H9 (cell line): ENCODE measurements around the gene NT5DC3. TPM values are rescaled to one million over a fixed set of nuclear protein-coding genes. Genes with fewer than 3 reads are reported as not detected.

Source experiments
- DNase-seq: peaks from one replicate; pipeline ENCODE4 v3.0.0-alpha.2; 2017
- H2AFZ ChIP-seq: one replicate; pipeline ENCODE4 v1.6.1; 2013; ENCODE audit warnings: mild to moderate bottlenecking, low read length, control low read depth, moderate library complexity
- H2AK5ac ChIP-seq: 2 replicates; pipeline ENCODE4 v1.6.1; 2013; ENCODE audit warnings: low read length, control low read depth, mixed read lengths; ENCODE audit not compliant: insufficient read length
- H2BK120ac ChIP-seq: one replicate; pipeline ENCODE4 v1.6.1; 2013; ENCODE audit warnings: low read depth, mild to moderate bottlenecking, low read length, control low read depth, inconsistent platforms; ENCODE audit not compliant: poor library complexity, severe bottlenecking
- H2BK12ac ChIP-seq: 2 replicates; pipeline ENCODE4 v1.6.1; 2013; ENCODE audit warnings: low read length, control low read depth, mixed read lengths, low read depth; ENCODE audit not compliant: insufficient read length
- H2BK15ac ChIP-seq: 2 replicates; pipeline ENCODE4 v1.6.1; 2013; ENCODE audit warnings: low read depth, low read length, control low read depth
- H2BK20ac ChIP-seq: one replicate; pipeline ENCODE4 v1.6.1; 2013; ENCODE audit warnings: low read depth, mild to moderate bottlenecking, low read length, control low read depth, inconsistent platforms; ENCODE audit not compliant: poor library complexity, severe bottlenecking
- H2BK5ac ChIP-seq: 2 replicates; pipeline ENCODE4 v1.6.1; 2013; ENCODE audit warnings: low read length, control low read depth, mixed read lengths; ENCODE audit not compliant: insufficient read length
- H3K14ac ChIP-seq: 2 replicates; pipeline ENCODE4 v1.6.1; 2013; ENCODE audit warnings: low read length, control low read depth; ENCODE audit not compliant: insufficient read depth
- H3K18ac ChIP-seq: 2 replicates; pipeline ENCODE4 v1.6.1; 2013; ENCODE audit warnings: low read depth, mild to moderate bottlenecking, mixed read lengths, low read length, control low read depth; ENCODE audit not compliant: insufficient read length
- H3K23ac ChIP-seq: 2 replicates; pipeline ENCODE4 v1.6.1; 2013; ENCODE audit warnings: low read length, control low read depth, mixed read lengths, low read depth; ENCODE audit not compliant: insufficient read length
- H3K23me2 ChIP-seq: 2 replicates; pipeline ENCODE4 v1.6.1; 2013; ENCODE audit warnings: low read depth, mild to moderate bottlenecking, mixed read lengths, low read length, control low read depth; ENCODE audit not compliant: insufficient read length, poor library complexity, severe bottlenecking
- H3K27ac ChIP-seq: 2 replicates; pipeline ENCODE4 v1.5.1; 2013; ENCODE audit warnings: low read length, control low read depth, mixed read lengths, low read depth; ENCODE audit not compliant: insufficient read length
- H3K27me3 ChIP-seq: 2 replicates; pipeline ENCODE4 v1.6.1; 2013; ENCODE audit warnings: low read length, control low read depth, inconsistent platforms; ENCODE audit not compliant: insufficient read depth
- H3K4ac ChIP-seq: 2 replicates; pipeline ENCODE4 v1.6.1; 2013; ENCODE audit warnings: low read depth, mild to moderate bottlenecking, control low read depth, inconsistent platforms, low read length, moderate library complexity
- H3K4me1 ChIP-seq: 2 replicates; pipeline ENCODE4 v1.6.1; 2013; ENCODE audit warnings: low read length, control low read depth, inconsistent platforms; ENCODE audit not compliant: insufficient read depth
- H3K4me2 ChIP-seq: 2 replicates; pipeline ENCODE4 v1.6.1; 2013; ENCODE audit warnings: low read length, control low read depth, mixed read lengths; ENCODE audit not compliant: insufficient read length, insufficient read depth
- H3K56ac ChIP-seq: 2 replicates; pipeline ENCODE4 v1.6.1; 2013; ENCODE audit warnings: low read depth, mild to moderate bottlenecking, mixed read lengths, low read length, control low read depth; ENCODE audit not compliant: insufficient read length
- H3K79me1 ChIP-seq: 2 replicates; pipeline ENCODE4 v1.6.1; 2013; ENCODE audit warnings: low read depth, mild to moderate bottlenecking, moderate library complexity, low read length, control low read depth, inconsistent platforms; ENCODE audit not compliant: insufficient read depth, poor library complexity, severe bottlenecking
- H3K79me2 ChIP-seq: 2 replicates; pipeline ENCODE4 v1.6.1; 2013; ENCODE audit warnings: low read length, control low read depth, inconsistent platforms; ENCODE audit not compliant: insufficient read depth
- H3K9ac ChIP-seq: 2 replicates; pipeline ENCODE4 v1.6.1; 2013; ENCODE audit warnings: low read length, control low read depth, mixed read lengths; ENCODE audit not compliant: insufficient read length; ENCODE audit errors: extremely low read depth
- H3K9me3 ChIP-seq: one replicate; pipeline ENCODE4 v1.6.1; 2013; ENCODE audit warnings: low read depth, low read length, inconsistent platforms; ENCODE audit not compliant: control insufficient read depth
- H3T11ph ChIP-seq: one replicate; pipeline ENCODE4 v1.6.1; 2013; ENCODE audit warnings: mild to moderate bottlenecking, low read length, control low read depth, inconsistent platforms
- H4K20me1 ChIP-seq: one replicate; pipeline ENCODE4 v1.6.1; 2013; ENCODE audit not compliant: control insufficient read depth, insufficient read length, insufficient read depth
- H4K5ac ChIP-seq: 2 replicates; pipeline ENCODE4 v1.6.1; 2013; ENCODE audit warnings: low read depth, mild to moderate bottlenecking, mixed read lengths, low read length, control low read depth; ENCODE audit not compliant: insufficient read length
- H4K8ac ChIP-seq: replicated peaks from 2 replicates; pipeline ENCODE4 v1.6.1; 2013; ENCODE audit warnings: low read length, control low read depth, mixed read lengths, low read depth; ENCODE audit not compliant: insufficient read length
- H4K91ac ChIP-seq: 2 replicates; pipeline ENCODE4 v1.6.1; 2013; ENCODE audit warnings: low read depth, mild to moderate bottlenecking, moderate library complexity, mixed read lengths, low read length, control low read depth; ENCODE audit not compliant: insufficient read length
- H3K27ac Mint-ChIP-seq, 3 experiments: 2 replicates in 2 of 3; 3 replicates in 1 of 3; pipeline ENCODE4 v1.8.0; 2020 to 2021; ENCODE audit warnings: mixed read lengths in 3 of 3, mild to moderate bottlenecking in 1 of 3, moderate library complexity in 1 of 3
- H3K27me3 Mint-ChIP-seq: 2 replicates; pipeline ENCODE4 v1.8.0; 2021; ENCODE audit warnings: low read depth, mild to moderate bottlenecking, moderate library complexity, mixed read lengths
- H3K36me3 Mint-ChIP-seq, 3 experiments: 2 replicates in 2 of 3; 3 replicates in 1 of 3; pipeline ENCODE4 v1.8.0; 2020 to 2021; ENCODE audit warnings: low read depth in 3 of 3, mixed read lengths in 3 of 3; ENCODE audit not compliant: insufficient read depth in 1 of 3
- H3K4me1 Mint-ChIP-seq, 2 experiments: 2 replicates each; pipeline ENCODE4 v1.8.0; 2020; ENCODE audit warnings: mixed read lengths in 2 of 2
- H3K4me3 Mint-ChIP-seq, 2 experiments: 2 replicates in 1 of 2; 3 replicates in 1 of 2; pipeline ENCODE4 v1.8.0; 2020 to 2021; ENCODE audit warnings: mild to moderate bottlenecking in 2 of 2, mixed read lengths in 2 of 2, moderate library complexity in 1 of 2
- H3K9me3 Mint-ChIP-seq, 2 experiments: 2 replicates in 1 of 2; 3 replicates in 1 of 2; pipeline ENCODE4 v1.8.0; 2020; ENCODE audit warnings: mild to moderate bottlenecking in 2 of 2, mixed read lengths in 2 of 2, moderate library complexity in 1 of 2
- WGBS: extraction: QIAGEN DNeasy Blood & Tissue Kit; methylation state at CpG from one replicate; pipeline ENCODE4 v1.1.7; 2013; ENCODE audit warnings: missing lambda C conversion rate, low lambda C conversion rate, mixed read lengths; ENCODE audit not compliant: insufficient read length; ENCODE audit errors: extremely low coverage; 5-methylcytosine and 5-hydroxymethylcytosine counted together
- total RNA-seq: library from RNA; stranded (reverse); gene quantifications from 2 replicates; pipeline ENCODE4 v1.2.1, GENCODE V29; 2021
- TF ChIP-seq, protein P1 (sequence below): fragments of 200-600 bp; sonication (generic); conservative IDR thresholded peaks from 3 replicates; pipeline ENCODE4 v1.8.0; 2021; ENCODE audit warnings: antibody characterized with exemption, mild to moderate bottlenecking

The NT5DC3 gene
- total RNA-seq, 1 experiment from 2014 or later, result 13.6 TPM

- H2AK5ac ChIP-seq, result no peak overlapping the region
- H3K18ac ChIP-seq, result no peak overlapping the region
- no peak overlapping the region for H3K9ac ChIP-seq
- no peak overlapping the region for H4K8ac ChIP-seq
- H3K79me2 ChIP-seq, result no peaks in the 10 kb centered on the region
- no peak overlapping the region for H4K5ac ChIP-seq
- no peak overlapping the region for H4K91ac ChIP-seq
- no peak overlapping the region for H2BK15ac ChIP-seq
- H3K79me1 ChIP-seq, result no peaks in the 10 kb centered on the region
- no peak overlapping the region for H3T11ph ChIP-seq
- DNase-seq, result peak; percentile 83
- TF ChIP-seq, protein P1, sequence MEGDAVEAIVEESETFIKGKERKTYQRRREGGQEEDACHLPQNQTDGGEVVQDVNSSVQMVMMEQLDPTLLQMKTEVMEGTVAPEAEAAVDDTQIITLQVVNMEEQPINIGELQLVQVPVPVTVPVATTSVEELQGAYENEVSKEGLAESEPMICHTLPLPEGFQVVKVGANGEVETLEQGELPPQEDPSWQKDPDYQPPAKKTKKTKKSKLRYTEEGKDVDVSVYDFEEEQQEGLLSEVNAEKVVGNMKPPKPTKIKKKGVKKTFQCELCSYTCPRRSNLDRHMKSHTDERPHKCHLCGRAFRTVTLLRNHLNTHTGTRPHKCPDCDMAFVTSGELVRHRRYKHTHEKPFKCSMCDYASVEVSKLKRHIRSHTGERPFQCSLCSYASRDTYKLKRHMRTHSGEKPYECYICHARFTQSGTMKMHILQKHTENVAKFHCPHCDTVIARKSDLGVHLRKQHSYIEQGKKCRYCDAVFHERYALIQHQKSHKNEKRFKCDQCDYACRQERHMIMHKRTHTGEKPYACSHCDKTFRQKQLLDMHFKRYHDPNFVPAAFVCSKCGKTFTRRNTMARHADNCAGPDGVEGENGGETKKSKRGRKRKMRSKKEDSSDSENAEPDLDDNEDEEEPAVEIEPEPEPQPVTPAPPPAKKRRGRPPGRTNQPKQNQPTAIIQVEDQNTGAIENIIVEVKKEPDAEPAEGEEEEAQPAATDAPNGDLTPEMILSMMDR, result peak; percentile 45; the same call in 2 of the 3 replicates
- H3K9me3 ChIP-seq, result no peaks in the 10 kb centered on the region
- no CpG with 5 or more reads among the region's 2 CpGs for WGBS
- Mint-ChIP-seq H3K4me1 (peaks cover 5% of the 10 kb centered on the region in 2 experiments), H3K9me3 (no peaks in the 10 kb centered on the region), H3K36me3 (no peaks in the 10 kb centered on the region), H3K27ac (peak overlapping the region in 1 of 3 experiments; percentile 20; a peak in 2 of 7 replicates), H3K4me3 (no peak overlapping the region), H3K27me3 (no peaks in the 10 kb centered on the region; the same call in none of the 2 replicates)
- H2BK20ac ChIP-seq, result no peak overlapping the region
- H2AFZ ChIP-seq, result no peak overlapping the region
- H3K23ac ChIP-seq, result no peak overlapping the region
- H3K14ac ChIP-seq, result no peak overlapping the region
- no peaks in the 10 kb centered on the region for H3K23me2 ChIP-seq
- H3K27me3 ChIP-seq, result no peaks in the 10 kb centered on the region
- H3K56ac ChIP-seq, result no peak overlapping the region
- no peak overlapping the region for H3K4me2 ChIP-seq
- no peak overlapping the region for H2BK120ac ChIP-seq
- H2BK5ac ChIP-seq, result no peak overlapping the region
- H4K20me1 ChIP-seq, result no peaks in the 10 kb centered on the region
- no peak overlapping the region for H3K4ac ChIP-seq
- no peak overlapping the region for H2BK12ac ChIP-seq
- H3K4me1 ChIP-seq, result no peaks in the 10 kb centered on the region
- H3K27ac ChIP-seq, result no peak overlapping the region
Measured at GRCh38 chr12:103745962-103746361, 95.1 kb downstream of the NT5DC3 start.
